ENCODE data around the gene AKR1B1.

AKR1B1 gene

DNA sequence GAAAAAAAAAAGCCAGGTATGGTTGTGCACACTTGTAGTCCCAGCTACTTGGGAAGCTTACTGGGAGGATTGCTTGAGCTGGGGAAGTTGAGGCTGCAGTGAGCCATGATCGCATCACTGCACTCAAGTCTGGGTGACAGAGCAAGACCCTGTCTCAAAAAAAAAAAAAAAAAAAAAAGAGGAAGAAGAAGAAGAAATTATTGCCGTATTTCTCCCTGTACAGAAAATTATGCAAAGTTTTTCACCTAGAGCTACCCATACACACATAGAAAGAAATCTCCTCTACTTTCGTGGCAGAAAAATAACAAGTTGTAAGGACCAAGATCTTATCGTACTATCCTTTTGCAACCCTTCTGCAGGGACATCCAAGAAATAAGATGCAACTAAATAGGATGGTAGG is 25.5 kb downstream of the AKR1B1 start:
- FAIRE-seq (no peak), DNase-seq (ENCODE audit: insufficient read length, low spot score) (no peak)
- TF ChIP-seq, protein P1, sequence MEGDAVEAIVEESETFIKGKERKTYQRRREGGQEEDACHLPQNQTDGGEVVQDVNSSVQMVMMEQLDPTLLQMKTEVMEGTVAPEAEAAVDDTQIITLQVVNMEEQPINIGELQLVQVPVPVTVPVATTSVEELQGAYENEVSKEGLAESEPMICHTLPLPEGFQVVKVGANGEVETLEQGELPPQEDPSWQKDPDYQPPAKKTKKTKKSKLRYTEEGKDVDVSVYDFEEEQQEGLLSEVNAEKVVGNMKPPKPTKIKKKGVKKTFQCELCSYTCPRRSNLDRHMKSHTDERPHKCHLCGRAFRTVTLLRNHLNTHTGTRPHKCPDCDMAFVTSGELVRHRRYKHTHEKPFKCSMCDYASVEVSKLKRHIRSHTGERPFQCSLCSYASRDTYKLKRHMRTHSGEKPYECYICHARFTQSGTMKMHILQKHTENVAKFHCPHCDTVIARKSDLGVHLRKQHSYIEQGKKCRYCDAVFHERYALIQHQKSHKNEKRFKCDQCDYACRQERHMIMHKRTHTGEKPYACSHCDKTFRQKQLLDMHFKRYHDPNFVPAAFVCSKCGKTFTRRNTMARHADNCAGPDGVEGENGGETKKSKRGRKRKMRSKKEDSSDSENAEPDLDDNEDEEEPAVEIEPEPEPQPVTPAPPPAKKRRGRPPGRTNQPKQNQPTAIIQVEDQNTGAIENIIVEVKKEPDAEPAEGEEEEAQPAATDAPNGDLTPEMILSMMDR (IDR thresholded peaks at IDR 0.05; ENCODE audit: insufficient read depth, missing control alignments): no peak

DNA sequence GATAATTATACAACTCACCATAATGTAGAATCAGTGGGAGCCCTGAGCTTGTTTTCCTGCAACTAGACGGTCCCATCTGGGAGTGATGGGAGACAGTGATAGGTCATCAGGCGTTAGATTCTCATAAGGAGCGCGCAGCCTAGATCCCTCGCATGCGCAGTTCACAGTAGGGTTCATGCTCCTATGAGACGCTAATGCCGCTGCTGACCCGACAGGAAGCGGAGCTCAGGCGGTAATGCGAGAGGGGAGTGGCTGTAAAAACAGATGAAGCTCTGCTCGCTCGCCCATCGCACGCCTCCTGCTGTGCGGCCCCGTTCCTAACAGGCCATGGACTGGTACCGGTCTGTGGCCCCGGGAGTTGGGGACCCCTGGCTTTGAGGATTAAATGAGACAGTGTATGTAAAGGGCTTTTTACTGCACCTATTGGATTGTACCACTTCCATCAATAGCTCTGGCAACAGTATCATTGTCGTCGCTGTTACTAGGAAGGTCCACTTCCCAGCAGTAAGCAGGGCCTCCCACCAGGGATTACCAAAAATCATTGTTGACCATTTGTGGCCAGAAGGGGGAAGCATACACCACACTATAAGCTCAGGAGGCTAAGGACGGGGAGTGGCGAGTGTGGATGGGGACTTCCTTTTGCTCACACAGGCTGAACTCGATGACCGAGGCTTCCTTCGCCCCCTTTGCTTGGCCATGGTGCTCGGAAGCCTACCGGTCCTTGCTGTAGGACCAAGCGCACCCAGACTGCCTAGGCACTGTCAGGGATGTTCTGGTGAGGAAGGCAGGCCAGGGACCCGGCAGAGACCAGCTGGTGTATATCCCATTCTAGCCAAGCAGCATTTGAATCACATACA is 26.4 kb downstream of the AKR1B1 start:
- TF ChIP-seq, protein P1 (IDR thresholded peaks at IDR 0.05; ENCODE audit: insufficient read depth, missing control alignments): peak; percentile 80
- FAIRE-seq: peak; percentile 77
- DNase-seq (ENCODE audit: insufficient read length, low spot score): peak; percentile 47

DNA sequence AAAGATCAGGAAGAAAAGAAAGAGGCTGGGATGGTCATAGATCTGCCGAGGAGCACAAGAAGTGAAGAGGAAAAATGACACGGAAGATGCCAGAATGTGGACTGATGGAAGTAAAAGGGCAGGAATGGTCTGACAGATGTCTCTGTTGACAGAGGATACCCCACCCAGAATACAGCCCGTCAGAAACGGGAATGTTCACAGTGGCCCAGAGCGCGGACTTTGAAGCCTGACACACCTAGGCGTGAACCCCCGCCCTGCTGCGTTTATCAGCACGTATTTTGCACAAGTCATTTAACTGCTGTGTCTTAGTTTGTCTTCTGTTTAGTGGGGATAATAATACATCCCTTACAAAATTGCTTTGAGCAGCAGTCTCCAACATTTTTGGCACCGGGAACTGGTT is 27.1 kb downstream of the AKR1B1 start:
- TF ChIP-seq, protein P1 (IDR thresholded peaks at IDR 0.05; ENCODE audit: insufficient read depth, missing control alignments): no peak
- FAIRE-seq: no peak
- no peak for DNase-seq (ENCODE audit: insufficient read length, low spot score)

DNA sequence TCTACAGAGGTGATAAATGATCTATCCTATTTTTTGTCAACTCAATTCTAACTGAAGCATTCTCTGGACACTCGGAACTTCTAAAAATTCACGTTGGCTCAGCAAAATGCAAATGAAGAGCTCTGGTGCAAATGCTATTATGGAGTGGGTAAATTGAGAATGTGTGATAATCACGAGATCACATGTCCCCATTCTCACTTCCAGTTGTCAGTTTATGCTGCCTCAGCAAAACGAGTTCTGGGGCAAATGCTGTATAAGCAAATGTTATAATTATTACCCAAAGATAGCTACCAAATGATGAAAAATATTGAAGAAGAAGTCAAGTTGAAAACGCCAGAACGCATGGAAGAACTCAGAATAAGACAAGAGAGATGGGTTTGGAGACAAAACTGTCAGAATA is 29.4 kb downstream of the AKR1B1 start:
- TF ChIP-seq, protein P1 (IDR thresholded peaks at IDR 0.05; ENCODE audit: insufficient read depth, missing control alignments): no peak
- no peak for FAIRE-seq
- no peak for DNase-seq (ENCODE audit: insufficient read length, low spot score)

DNA sequence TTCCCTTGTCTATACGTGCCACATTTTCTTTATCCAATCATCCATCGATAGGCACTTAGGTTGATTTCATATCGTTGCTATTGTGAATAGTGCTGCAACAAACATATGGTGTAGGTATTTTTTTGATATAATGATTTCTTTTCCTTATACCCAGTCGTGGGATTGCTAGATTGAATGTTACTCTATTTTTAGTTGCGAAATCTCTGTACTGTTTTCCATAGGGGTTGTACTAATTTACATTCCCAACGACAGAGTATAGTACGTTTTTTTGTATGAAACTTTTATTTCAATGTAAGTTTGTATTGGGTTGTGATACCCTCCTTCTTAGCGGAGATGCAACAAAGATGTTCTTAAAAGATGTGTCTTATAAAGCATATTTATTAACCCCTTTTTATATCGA is 30.0 kb downstream of the AKR1B1 start:
- TF ChIP-seq, protein P1 (IDR thresholded peaks at IDR 0.05; ENCODE audit: insufficient read depth, missing control alignments): no peak
- DNase-seq (ENCODE audit: insufficient read length, low spot score) (no peak), FAIRE-seq (no peak)

DNA sequence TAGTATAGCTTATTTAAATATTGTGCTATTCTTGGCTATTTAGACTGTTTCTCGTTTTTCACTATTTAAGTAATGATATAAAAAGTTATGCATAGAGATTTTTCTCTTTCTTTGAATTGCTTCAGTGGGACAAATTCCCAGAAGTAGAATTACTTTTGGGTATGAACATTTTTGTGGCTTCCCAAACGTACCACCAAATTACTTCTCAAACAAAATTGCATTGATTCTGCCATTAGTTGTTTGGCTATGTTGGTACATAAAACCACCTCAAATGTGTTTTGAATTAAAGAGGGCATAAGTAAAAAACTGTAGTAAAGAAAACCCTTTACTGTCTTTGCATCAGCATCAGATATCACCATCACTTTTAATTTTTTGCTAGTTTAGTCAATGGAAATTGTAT is 31.0 kb downstream of the AKR1B1 start:
- DNase-seq (ENCODE audit: insufficient read length, low spot score): no peak
- TF ChIP-seq, protein P1 (IDR thresholded peaks at IDR 0.05; ENCODE audit: insufficient read depth, missing control alignments): no peak
- FAIRE-seq: no peak

DNA sequence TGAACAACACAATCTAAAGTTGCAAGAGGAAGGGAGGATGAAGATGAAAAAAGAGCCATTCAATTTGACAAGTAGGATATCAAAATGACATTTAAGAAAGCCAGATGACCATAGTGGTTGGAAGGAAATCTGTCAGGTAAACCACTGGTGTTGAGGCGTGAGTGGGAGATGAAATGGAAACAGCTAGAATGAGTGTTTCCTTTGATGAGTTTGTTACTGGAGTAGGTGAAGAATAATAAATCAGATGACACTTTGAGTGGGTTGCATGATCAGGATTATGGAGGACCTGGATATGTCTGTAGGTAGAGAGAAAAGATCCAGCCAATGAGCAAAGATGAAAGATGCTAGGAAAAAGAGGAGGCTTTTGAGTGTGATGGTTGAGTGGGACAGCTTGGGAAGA is 33.1 kb downstream of the AKR1B1 start:
- FAIRE-seq: no peak
- TF ChIP-seq, protein P1 (IDR thresholded peaks at IDR 0.05; ENCODE audit: insufficient read depth, missing control alignments): no peak

More for the DNA sequence above, 33.1 kb downstream of the AKR1B1 start:
- DNase-seq (ENCODE audit: insufficient read length, low spot score): no peak
